IPS-20b (cell line): ENCODE measurements around the gene CADPS.
A peak's percentile ranks its signal among the peaks of the same experiment; 100 is the strongest.

ENCODE experiments used
- H3K27ac ChIP-seq: one replicate; pipeline ENCODE4 v1.5.1; 2013; ENCODE audit warnings: low read length
- H3K27me3 ChIP-seq: 2 replicates; pipeline ENCODE4 v1.6.1; 2013; ENCODE audit warnings: mild to moderate bottlenecking, low read length, inconsistent platforms; ENCODE audit not compliant: insufficient read depth
- H3K36me3 ChIP-seq: 2 replicates; pipeline ENCODE4 v1.6.1; 2013; ENCODE audit warnings: low read depth, mild to moderate bottlenecking, inconsistent platforms, low read length, moderate library complexity; ENCODE audit not compliant: insufficient read depth
- H3K4me1 ChIP-seq: 2 replicates; pipeline ENCODE4 v1.6.1; 2013; ENCODE audit warnings: mild to moderate bottlenecking, control low read depth, inconsistent platforms, low read length, moderate library complexity; ENCODE audit not compliant: insufficient read depth
- H3K4me3 ChIP-seq: 2 replicates; pipeline ENCODE4 v1.5.1; 2013; ENCODE audit warnings: mild to moderate bottlenecking, low read length, inconsistent platforms
- H3K9ac ChIP-seq: 2 replicates; pipeline ENCODE4 v1.6.1; 2013; ENCODE audit warnings: low read depth, mild to moderate bottlenecking, inconsistent platforms, low read length, moderate library complexity
- H3K9me3 ChIP-seq: 2 replicates; pipeline ENCODE4 v1.6.1; 2013; ENCODE audit warnings: mild to moderate bottlenecking, low read depth, low read length, inconsistent platforms; ENCODE audit not compliant: insufficient read depth

Gene CADPS

DNA sequence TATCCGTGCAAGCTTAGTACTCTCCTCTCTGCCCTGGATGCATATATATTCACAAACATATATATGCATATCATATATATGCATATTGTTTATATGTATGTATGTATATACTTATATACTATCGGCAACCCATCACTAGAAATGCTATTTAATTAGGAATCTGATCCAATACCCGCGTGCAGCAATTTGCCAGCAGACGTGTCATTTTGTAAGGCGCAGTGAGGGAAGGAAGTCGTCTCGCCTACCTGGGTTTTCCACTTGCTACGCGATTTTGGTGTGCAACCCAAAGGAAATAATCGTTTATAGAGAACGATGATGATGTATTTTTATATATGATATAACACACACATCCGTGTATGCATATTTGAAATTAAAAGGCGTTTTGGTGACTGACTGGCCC is 496.3 kb downstream of the CADPS start:
- peaks cover 98% of the 10 kb centered on the region for H3K27me3 ChIP-seq
- no peak overlapping the region for H3K27ac ChIP-seq
- no peak overlapping the region for H3K9ac ChIP-seq
- no peaks in the 10 kb centered on the region for H3K36me3 ChIP-seq
- H3K4me3 ChIP-seq = peak overlapping the region; percentile 42
- H3K9me3 ChIP-seq = peaks cover 4% of the 10 kb centered on the region; the same call in 1 of the 2 replicates
- H3K4me1 ChIP-seq = peaks cover 36% of the 10 kb centered on the region; the same call in 1 of the 2 replicates

DNA sequence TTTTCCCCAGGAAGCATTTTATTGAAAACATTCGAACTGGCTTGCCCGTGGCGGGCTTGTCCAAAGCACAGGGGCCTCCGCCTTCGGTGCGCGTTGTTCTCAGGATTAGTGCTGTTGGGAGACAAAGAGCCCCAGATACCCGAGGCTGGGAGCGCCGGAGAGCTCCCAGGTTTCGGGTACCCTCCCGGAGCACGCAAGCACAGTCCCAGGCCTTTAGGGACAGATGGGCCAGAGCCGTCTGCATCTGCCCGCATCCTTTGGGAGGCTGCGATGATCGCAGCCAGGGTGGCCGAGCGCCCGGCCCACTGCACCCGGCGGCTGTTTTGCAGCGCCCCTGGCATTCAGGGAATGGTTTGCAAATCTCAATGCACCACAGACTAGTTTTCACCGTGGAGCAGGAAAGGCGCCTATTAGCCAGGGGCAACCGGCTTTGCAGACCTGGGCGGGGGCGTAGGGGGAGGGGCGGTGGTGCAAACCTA is 496.9 kb downstream of the CADPS start:
- Histone ChIP-seq H3K36me3 (no peaks in the 10 kb centered on the region), H3K27me3 (peaks cover 99% of the 10 kb centered on the region), H3K9ac (no peak overlapping the region), H3K27ac (no peak overlapping the region), H3K4me1 (peaks cover 36% of the 10 kb centered on the region; the same call in 1 of the 2 replicates), H3K4me3 (peak overlapping the region; percentile 42; the same call in 1 of the 2 replicates), H3K9me3 (peaks cover 4% of the 10 kb centered on the region; the same call in 1 of the 2 replicates)

DNA sequence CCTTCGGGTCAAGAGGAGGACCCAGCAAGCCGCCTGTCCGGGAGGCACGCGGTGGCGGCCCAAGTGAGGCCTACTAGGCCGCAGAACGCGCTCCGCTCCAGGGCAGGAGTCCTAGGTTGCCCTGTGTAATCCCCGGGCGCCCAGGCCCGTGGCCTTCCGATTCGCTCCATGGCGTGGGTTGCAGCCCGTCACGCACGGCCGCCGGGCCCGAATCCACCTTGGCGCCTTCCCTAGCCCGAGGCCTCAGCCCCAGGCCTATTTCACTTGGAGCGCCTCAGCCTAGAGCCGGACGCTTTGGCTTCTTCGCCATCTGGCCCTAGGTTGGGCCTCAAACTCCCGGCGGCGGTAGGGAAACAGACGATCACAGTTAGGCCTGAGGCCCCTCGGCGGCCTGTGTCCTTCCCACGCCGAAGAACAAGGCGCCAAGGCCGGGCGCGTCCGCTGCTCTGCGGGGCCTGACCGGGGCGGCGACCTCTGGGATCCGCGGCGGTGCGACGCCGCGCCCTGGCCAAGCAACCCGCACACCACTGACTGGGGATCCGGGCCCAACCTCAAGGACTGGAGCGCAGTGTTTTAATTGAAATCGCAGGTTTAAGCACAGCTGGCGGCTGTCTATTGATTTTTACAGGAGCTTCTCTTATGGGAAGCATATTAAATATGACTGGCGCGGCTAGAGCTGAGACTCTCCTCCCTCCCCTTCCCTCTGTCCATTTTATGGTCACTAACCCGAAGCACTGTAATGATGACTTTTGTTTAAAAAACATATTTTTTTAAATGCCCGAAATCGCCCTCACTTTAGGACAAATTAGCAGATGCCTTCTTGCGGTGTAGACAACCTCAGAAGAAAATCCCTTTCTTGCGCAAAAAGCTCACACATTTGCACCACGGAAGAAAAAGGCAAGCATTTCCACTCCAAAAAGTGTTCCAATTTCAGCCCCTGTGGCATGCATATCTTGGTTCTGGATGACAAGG is 498.0 kb downstream of the CADPS start:
- Histone ChIP-seq H3K9ac (no peak overlapping the region), H3K4me1 (peaks cover 36% of the 10 kb centered on the region; the same call in 1 of the 2 replicates), H3K9me3 (peaks cover 4% of the 10 kb centered on the region; the same call in 1 of the 2 replicates), H3K27ac (no peak overlapping the region), H3K27me3 (peaks cover 100% of the 10 kb centered on the region), H3K36me3 (no peaks in the 10 kb centered on the region), H3K4me3 (peak overlapping the region; percentile 22; the same call in 1 of the 2 replicates)

DNA sequence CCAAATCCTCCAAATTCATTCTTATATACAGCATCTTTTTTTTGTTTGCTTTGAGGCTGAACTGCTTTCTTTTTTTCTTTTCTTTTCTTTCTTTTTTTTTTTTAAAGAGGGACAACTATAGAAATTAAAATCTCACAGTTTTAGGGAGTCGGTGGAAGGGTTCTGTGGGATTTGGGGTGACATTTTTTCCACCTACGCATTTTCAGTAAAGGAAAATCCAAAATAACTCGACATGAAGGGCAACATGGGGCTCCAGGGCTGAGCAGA is 498.8 kb downstream of the CADPS start:
- H3K9ac ChIP-seq = no peak overlapping the region
- peaks cover 100% of the 10 kb centered on the region for H3K27me3 ChIP-seq
- H3K27ac ChIP-seq = no peak overlapping the region
- H3K36me3 ChIP-seq = no peaks in the 10 kb centered on the region
- peaks cover 36% of the 10 kb centered on the region; the same call in 1 of the 2 replicates for H3K4me1 ChIP-seq
- no peak overlapping the region for H3K4me3 ChIP-seq
- no peaks in the 10 kb centered on the region; the same call in 1 of the 2 replicates for H3K9me3 ChIP-seq

DNA sequence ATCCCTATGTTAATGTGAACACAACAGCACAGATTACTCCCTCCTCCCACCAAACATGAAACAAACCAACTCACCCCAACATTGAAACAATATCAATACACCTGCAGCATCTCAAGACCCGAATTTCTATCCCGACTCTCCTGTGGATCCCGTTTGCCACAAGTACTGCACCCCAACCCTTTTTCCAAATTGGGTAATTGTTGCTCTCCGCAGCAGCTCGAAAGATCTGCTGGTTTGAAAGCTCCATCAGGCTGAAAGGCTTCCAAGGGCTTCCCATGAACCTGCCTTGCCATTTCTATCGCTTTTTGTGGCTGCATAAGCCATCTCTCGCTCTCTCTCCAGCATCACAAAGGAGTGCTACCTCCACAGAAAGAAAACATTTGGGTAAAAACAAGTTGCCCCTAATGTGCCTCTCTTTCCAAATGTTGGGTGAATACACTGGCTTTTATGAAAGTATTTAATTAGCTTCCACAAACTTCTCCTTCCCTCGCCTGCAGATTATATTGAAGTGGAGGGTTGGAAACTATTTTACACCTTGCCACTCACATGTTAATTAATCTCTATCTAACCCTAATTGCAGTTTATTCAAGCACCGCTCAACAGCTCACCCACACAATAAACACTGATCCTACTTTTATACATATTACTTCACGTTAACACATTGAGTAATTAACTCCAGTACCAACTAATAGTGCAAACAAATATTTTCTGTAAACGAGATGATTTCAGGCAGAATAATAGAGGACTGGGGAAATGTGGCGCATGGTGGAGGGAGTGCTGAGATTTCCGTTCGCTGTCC is 499.4 kb downstream of the CADPS start:
- H3K4me3 ChIP-seq = no peak overlapping the region
- H3K9ac ChIP-seq = no peak overlapping the region
- no peaks in the 10 kb centered on the region for H3K36me3 ChIP-seq
- H3K27me3 ChIP-seq = peaks cover 100% of the 10 kb centered on the region
- H3K4me1 ChIP-seq = peaks cover 36% of the 10 kb centered on the region; the same call in 1 of the 2 replicates
- no peak overlapping the region for H3K27ac ChIP-seq
- no peaks in the 10 kb centered on the region; the same call in 1 of the 2 replicates for H3K9me3 ChIP-seq

DNA sequence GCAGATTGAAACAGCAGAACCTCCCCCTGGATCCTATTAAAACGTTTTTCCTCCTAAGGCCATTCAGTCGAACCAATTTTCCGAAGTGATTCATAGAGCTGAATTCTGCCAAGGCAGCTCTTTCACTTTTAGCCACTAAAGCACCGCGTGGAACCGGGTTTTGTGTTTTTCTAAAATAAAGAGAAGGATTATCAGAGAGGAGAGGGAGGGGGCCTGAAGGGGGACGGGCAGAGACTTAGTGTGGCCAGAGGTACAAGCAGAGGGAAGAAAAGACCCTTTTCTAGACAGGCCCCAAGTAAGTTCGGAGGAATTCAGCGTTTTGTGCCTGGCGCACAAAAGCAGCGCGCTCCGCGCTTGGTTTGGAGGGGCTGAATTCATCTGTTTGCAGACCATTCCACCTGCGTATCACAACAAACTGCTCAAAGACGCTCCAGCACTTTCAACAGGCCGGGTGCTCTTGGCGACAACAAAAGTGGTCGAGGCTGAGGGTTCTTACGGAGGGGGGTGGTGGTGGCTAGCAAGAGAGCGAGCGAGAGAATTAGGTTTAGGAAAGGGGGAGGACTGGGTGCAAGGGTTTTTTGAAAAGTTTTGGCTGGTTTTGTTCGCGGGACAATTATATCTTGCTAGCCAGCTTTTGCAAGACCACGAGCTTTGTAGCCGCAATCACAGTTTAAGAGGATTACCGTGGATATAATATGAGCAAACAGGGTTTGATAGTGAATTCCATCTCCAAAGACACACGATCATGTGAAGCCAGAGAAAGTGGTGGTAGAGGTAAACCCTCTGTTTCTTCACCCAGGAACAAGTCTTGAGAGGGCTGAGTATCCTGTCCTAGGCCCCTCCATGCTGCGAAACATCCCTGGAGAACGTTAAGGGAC is 500.6 kb downstream of the CADPS start:
- Histone ChIP-seq H3K4me1 (peaks cover 36% of the 10 kb centered on the region; the same call in 1 of the 2 replicates), H3K36me3 (no peaks in the 10 kb centered on the region), H3K9me3 (no peaks in the 10 kb centered on the region; the same call in 1 of the 2 replicates), H3K9ac (no peak overlapping the region), H3K27me3 (peaks cover 100% of the 10 kb centered on the region), H3K4me3 (peak overlapping the region; percentile 22; the same call in 1 of the 2 replicates), H3K27ac (no peak overlapping the region)

DNA sequence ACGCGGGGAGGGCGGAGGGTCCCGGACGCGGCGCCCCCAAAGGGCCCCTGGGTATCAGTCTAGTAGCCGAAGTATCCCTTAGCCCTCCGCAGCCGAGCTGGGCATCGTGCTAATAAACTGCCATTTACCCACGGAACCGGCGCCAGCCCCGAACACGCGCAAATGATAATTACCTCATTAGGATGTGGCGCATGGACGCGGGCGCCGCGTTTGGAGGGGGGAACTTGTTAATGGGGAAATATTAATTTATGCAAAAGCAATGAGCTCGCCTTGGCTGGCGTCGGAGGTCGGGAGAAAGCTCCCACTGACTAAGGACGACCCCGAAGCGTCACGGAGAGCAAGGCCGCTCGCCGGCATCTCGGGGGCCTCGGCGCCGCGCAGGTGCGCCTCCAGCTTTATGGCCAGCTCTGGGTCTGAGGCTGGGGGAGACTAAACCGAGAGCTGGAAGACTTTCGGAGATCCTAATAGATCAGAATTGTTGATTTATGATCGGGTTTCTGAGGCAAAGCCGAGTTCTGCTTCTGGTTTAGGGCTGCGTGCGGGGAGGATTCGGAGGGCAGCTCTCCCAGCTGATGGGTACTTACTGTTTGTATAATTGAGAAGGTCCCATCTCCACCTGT is 501.4 kb downstream of the CADPS start:
- H3K27me3 ChIP-seq = peaks cover 100% of the 10 kb centered on the region
- no peak overlapping the region for H3K9ac ChIP-seq
- H3K36me3 ChIP-seq = no peaks in the 10 kb centered on the region
- peak overlapping the region; percentile 39; the same call in 1 of the 2 replicates for H3K4me3 ChIP-seq
- peaks cover 31% of the 10 kb centered on the region; the same call in 1 of the 2 replicates for H3K4me1 ChIP-seq
- H3K9me3 ChIP-seq = no peaks in the 10 kb centered on the region
- no peak overlapping the region for H3K27ac ChIP-seq

DNA sequence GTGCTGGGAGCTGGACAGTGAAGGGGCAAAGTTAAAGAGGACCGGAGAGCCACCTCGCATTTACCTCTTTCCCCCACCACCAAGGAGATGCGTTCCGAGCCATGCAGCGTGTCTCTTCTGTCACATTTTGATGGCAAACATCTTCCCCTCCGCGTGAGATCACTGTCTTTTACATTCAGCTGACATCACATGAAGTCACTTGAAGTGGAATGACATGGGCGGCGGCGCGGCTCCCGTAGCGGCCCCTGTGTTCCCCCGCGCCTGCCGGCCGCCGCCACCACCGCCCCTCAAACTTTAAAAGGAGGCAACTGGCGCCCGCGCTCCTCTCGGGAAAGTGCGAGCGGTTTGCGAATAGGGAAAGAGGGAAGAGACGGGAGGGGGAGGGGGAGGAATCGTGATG is 502.0 kb downstream of the CADPS start, which contains the start of gene FEZF2:
Gene FEZF2, minus strand, starts transcription at position 336 of the 400 bp plus-strand sequence. CDS start 682 bp downstream, outside the sequence.
- H3K4me3 ChIP-seq = peak within 1 kb of the TSS; percentile 45; the same call in 1 of the 2 replicates
- peaks cover 30% of the 10 kb centered on the region; the same call in 1 of the 2 replicates for H3K4me1 ChIP-seq
- H3K9ac ChIP-seq = no peak within 1 kb of the TSS

DNA sequence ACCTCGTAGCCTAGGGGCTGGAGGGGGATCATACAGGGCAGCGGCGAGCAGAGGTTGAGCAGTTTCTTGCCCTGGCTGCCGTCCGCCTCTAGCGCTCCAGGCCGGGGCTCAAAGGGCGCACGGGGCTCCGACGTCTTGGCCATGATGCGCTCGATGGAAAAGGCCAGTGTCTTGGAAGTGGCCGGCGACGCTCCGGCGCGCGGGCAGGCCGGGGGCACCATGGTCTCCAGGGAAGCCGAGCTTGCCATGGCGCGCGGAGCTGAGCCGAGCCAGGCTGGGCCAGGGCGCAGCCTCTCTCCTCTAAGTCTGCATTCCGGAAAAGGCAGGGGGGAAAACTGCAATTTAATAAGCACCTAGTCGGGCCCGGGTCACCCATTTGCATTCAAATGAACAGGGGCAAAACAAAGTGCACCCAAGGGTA is 502.6 kb downstream of the CADPS start:
- Histone ChIP-seq H3K4me1 (peaks cover 30% of the 10 kb centered on the region; the same call in 1 of the 2 replicates), H3K27ac (no peak overlapping the region), H3K27me3 (peaks cover 100% of the 10 kb centered on the region), H3K9ac (no peak overlapping the region), H3K9me3 (no peaks in the 10 kb centered on the region), H3K4me3 (peak overlapping the region; percentile 45; the same call in 1 of the 2 replicates), H3K36me3 (no peaks in the 10 kb centered on the region)

More for the DNA sequence above, 502.0 kb downstream of the CADPS start, which contains the start of gene FEZF2:
- Histone ChIP-seq H3K27ac (no peak within 1 kb of the TSS), H3K36me3 (no peaks in the 10 kb centered on the region), H3K9me3 (no peaks in the 10 kb centered on the region), H3K27me3 (peaks cover 100% of the 10 kb centered on the region)
